ENCODE data around the gene NOSTRIN. TPM values are rescaled to one million over a fixed set of nuclear protein-coding genes. Genes with fewer than 3 reads are reported as not detected.
"Not testable (repeated sequence)": the region's sequence is repeated elsewhere in the genome, so short reads cannot be mapped to it uniquely, and the experiment has no call there.

Gene NOSTRIN
- total RNA-seq, 1 donor from 2014 or later = not detected

- H3K27ac Mint-ChIP-seq (ENCODE audit: unreplicated experiment) = no peak overlapping the region
- peaks cover 32% of the 10 kb centered on the region for H3K36me3 Mint-ChIP-seq (ENCODE audit: low read depth)
Measured at GRCh38 chr2:168852481-168852880, 50.0 kb downstream of the NOSTRIN start.

GRCh38 chr2:168853471-168853870 lies 51.0 kb downstream of the NOSTRIN start:
- Mint-ChIP-seq H3K27ac (ENCODE audit: unreplicated experiment) (no peak overlapping the region), H3K4me1 (peaks cover 14% of the 10 kb centered on the region), H3K4me3 (no peak overlapping the region), H3K27me3 (ENCODE audit: low read depth) (no peaks in the 10 kb centered on the region), H3K36me3 (ENCODE audit: low read depth) (peaks cover 34% of the 10 kb centered on the region), H3K9me3 (peaks cover 5% of the 10 kb centered on the region)
- no peak for TF ChIP-seq CTCF (conservative IDR thresholded peaks at IDR 0.05)
- DNase-seq (ENCODE audit: low read depth, low spot score) = no peak

More at GRCh38 chr2:168852481-168852880, 50.0 kb downstream of the NOSTRIN start:
- no peak for TF ChIP-seq CTCF (conservative IDR thresholded peaks at IDR 0.05)
- H3K27me3 Mint-ChIP-seq (ENCODE audit: low read depth) = no peaks in the 10 kb centered on the region
- DNase-seq (ENCODE audit: low read depth, low spot score) = no peak
- H3K4me1 Mint-ChIP-seq = peaks cover 16% of the 10 kb centered on the region
- H3K9me3 Mint-ChIP-seq = peaks cover 5% of the 10 kb centered on the region
- H3K4me3 Mint-ChIP-seq = no peak overlapping the region

GRCh38 chr2:168854651-168855050 lies 52.2 kb downstream of the NOSTRIN start:
- TF ChIP-seq CTCF (conservative IDR thresholded peaks at IDR 0.05) = no peak
- H3K9me3 Mint-ChIP-seq = peaks cover 5% of the 10 kb centered on the region
- H3K4me3 Mint-ChIP-seq = no peak overlapping the region
- no peaks in the 10 kb centered on the region for H3K27me3 Mint-ChIP-seq (ENCODE audit: low read depth)
- no peak for DNase-seq (ENCODE audit: low read depth, low spot score)
- H3K4me1 Mint-ChIP-seq = peaks cover 12% of the 10 kb centered on the region
- peaks cover 32% of the 10 kb centered on the region for H3K36me3 Mint-ChIP-seq (ENCODE audit: low read depth)
- H3K27ac Mint-ChIP-seq (ENCODE audit: unreplicated experiment) = no peak overlapping the region

DNA sequence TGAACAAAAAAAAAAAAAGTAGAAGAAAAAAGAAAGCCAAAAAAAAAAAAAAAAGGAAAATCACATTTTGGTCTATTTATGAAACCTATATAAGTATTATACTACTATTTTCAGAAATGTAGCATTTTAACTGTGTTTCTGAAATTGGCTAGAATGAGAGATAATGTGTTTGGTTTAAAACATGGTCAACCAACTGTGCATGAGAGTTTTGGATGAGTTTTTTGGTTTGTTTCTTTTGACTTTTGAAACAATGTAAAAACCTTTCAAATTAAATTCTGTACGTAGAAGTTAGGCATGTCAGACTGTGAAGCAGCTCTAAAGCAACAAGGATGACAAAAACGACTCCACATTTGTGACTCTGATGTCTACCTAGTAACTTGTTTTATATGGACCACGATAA lies 53.2 kb downstream of the NOSTRIN start:
- Mint-ChIP-seq H3K4me3 (no peak overlapping the region), H3K27ac (ENCODE audit: unreplicated experiment) (no peak overlapping the region), H3K27me3 (ENCODE audit: low read depth) (no peaks in the 10 kb centered on the region), H3K4me1 (peaks cover 12% of the 10 kb centered on the region), H3K36me3 (ENCODE audit: low read depth) (peaks cover 30% of the 10 kb centered on the region), H3K9me3 (peaks cover 5% of the 10 kb centered on the region)
- no peak for TF ChIP-seq CTCF (conservative IDR thresholded peaks at IDR 0.05)
- DNase-seq (ENCODE audit: low read depth, low spot score) = no peak

DNA sequence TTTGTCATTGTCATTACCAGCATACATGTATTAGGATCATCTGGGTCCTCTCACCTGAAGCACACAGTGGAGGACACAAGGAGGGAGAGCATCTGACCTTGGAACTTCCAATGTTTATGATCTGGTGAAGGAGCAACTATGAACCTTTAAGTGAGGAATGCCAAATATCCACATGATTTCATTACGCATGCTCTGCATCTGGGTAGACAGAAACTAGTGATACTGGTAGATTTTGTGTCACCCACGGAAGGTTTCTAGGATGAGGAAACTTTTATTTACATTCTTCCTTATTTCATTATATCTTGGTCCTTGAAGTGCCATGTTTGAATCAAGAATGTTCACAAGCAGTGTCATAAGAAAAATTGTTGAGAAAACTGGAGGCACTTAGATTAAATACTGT lies 55.7 kb downstream of the NOSTRIN start:
- peaks cover 26% of the 10 kb centered on the region for H3K36me3 Mint-ChIP-seq (ENCODE audit: low read depth)
- peaks cover 12% of the 10 kb centered on the region for H3K4me1 Mint-ChIP-seq
- no peak overlapping the region for H3K27ac Mint-ChIP-seq (ENCODE audit: unreplicated experiment)
- peaks cover 5% of the 10 kb centered on the region for H3K9me3 Mint-ChIP-seq
- H3K4me3 Mint-ChIP-seq = no peak overlapping the region
- TF ChIP-seq CTCF (conservative IDR thresholded peaks at IDR 0.05) = no peak
- H3K27me3 Mint-ChIP-seq (ENCODE audit: low read depth) = no peaks in the 10 kb centered on the region
- DNase-seq (ENCODE audit: low read depth, low spot score) = no peak

GRCh38 chr2:168867164-168867563 lies 64.7 kb downstream of the NOSTRIN start:
- H3K4me1 Mint-ChIP-seq; DNase-seq (ENCODE audit: low read depth, low spot score); H3K9me3 Mint-ChIP-seq; H3K27me3 Mint-ChIP-seq (ENCODE audit: low read depth); H3K4me3 Mint-ChIP-seq; H3K27ac Mint-ChIP-seq (ENCODE audit: unreplicated experiment): not testable (repeated sequence)
- peaks cover 47% of the 10 kb centered on the region for H3K36me3 Mint-ChIP-seq (ENCODE audit: low read depth)

- H3K27me3 Mint-ChIP-seq (ENCODE audit: low read depth); DNase-seq (ENCODE audit: low read depth, low spot score); H3K4me3 Mint-ChIP-seq; H3K9me3 Mint-ChIP-seq; H3K27ac Mint-ChIP-seq (ENCODE audit: unreplicated experiment); H3K4me1 Mint-ChIP-seq: not testable (repeated sequence)
- H3K36me3 Mint-ChIP-seq (ENCODE audit: low read depth) = peaks cover 33% of the 10 kb centered on the region
Measured at GRCh38 chr2:168870369-168870768, 67.9 kb downstream of the NOSTRIN start.

GRCh38 chr2:168870824-168871223 lies 68.4 kb downstream of the NOSTRIN start:
- H3K4me1 Mint-ChIP-seq; H3K27me3 Mint-ChIP-seq (ENCODE audit: low read depth); DNase-seq (ENCODE audit: low read depth, low spot score); H3K27ac Mint-ChIP-seq (ENCODE audit: unreplicated experiment); H3K4me3 Mint-ChIP-seq; H3K9me3 Mint-ChIP-seq: not testable (repeated sequence)
- H3K36me3 Mint-ChIP-seq (ENCODE audit: low read depth) = peaks cover 29% of the 10 kb centered on the region

All from neural crest cell (in vitro differentiated cells).